C4-2B (cell line): ENCODE measurements around the gene GRIN3B.

Source experiments
- ZFX ChIP-seq: fragments of 450-650 bp; IDR thresholded peaks from 2 replicates; pipeline ENCODE4 v1.6.1; 2017
- TF ChIP-seq, protein P1 (sequence below): fragments of 450-650 bp; conservative IDR thresholded peaks from 2 replicates; pipeline ENCODE4 v1.5.1; 2017; ENCODE audit warnings: mild to moderate bottlenecking

DNA sequence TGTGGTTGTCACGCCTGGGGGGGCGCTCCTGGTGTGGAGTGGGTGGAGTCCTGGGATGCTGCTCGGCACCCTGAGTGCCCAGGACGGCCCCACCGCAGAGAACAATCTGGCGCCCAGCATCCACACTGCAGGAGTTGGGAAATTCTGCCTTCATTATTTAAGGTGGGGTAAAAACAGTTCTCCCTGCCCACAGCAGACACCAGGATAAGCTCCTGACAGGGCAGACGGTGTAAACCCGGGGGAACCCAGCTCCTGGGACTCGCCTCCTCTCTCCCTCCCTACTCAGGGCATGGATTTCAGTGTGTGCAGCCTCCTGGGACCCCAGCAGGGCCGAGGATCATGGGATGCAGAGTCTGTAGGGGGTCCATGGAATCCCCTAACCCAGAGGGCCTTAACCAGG lies 23.7 kb upstream of the GRIN3B start:
- TF ChIP-seq, protein P1, sequence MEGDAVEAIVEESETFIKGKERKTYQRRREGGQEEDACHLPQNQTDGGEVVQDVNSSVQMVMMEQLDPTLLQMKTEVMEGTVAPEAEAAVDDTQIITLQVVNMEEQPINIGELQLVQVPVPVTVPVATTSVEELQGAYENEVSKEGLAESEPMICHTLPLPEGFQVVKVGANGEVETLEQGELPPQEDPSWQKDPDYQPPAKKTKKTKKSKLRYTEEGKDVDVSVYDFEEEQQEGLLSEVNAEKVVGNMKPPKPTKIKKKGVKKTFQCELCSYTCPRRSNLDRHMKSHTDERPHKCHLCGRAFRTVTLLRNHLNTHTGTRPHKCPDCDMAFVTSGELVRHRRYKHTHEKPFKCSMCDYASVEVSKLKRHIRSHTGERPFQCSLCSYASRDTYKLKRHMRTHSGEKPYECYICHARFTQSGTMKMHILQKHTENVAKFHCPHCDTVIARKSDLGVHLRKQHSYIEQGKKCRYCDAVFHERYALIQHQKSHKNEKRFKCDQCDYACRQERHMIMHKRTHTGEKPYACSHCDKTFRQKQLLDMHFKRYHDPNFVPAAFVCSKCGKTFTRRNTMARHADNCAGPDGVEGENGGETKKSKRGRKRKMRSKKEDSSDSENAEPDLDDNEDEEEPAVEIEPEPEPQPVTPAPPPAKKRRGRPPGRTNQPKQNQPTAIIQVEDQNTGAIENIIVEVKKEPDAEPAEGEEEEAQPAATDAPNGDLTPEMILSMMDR = no peak
- no peak for TF ChIP-seq ZFX
